ENCODE measurements around the gene SH3GLB2.

SH3GLB2 gene

DNA sequence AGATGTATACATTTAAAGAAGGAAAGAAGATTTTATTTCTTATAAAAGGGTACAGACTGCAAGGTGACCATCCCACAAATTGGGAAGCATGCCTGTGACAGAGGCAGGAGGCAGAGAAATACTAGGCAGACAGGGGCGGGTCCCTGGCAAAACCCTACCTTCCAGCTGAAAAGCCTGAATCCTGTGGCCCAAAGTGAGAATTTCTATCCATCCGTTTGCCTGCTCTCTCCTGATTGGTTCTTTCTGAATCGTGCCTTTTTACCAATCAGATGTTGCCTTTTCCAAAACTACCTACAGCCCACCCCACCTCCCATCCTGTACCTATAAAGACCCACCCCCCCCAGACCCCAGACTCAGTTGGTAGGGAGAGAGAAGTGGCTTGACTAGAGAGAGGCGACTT is 3.4 kb upstream of the SH3GLB2 start:
- Histone ChIP-seq H2BK120ac (ENCODE audit: low read depth, low read length) (no peak overlapping the region), H3K9ac (ENCODE audit: low read depth, low read length, poor library complexity) (no peak overlapping the region), H2AFZ (ENCODE audit: low read length) (peak overlapping the region; percentile 5), H3K27ac (replicated peaks; ENCODE audit: low read length) (no peak overlapping the region), H2BK15ac (ENCODE audit: low read length) (no peak overlapping the region), H3K4me2 (ENCODE audit: insufficient read depth, low read length, poor library complexity, severe bottlenecking) (no peak overlapping the region), H4K8ac (ENCODE audit: low read depth, low read length) (no peak overlapping the region), H3K4ac (ENCODE audit: low read length) (no peak overlapping the region), H3K4me1 (ENCODE audit: control insufficient read depth in 2 of 2, insufficient read depth in 1 of 2, low read depth in 1 of 2, low read length in 2 of 2) (peaks cover 15 to 18% of the 10 kb centered on the region in 2 donors), H4K91ac (ENCODE audit: low read depth, low read length, poor library complexity) (no peak overlapping the region), H2AK5ac (ENCODE audit: low read depth, low read length) (no peak overlapping the region), H3K36me3 (replicated peaks in 1 of 2; ENCODE audit: control insufficient read depth in 2 of 2, insufficient read depth in 2 of 2, low read length in 2 of 2) (no peaks in the 10 kb centered on the region), H3K23ac (ENCODE audit: low read depth, low read length, poor library complexity) (no peak overlapping the region), H3K27me3 (ENCODE audit: control insufficient read depth in 3 of 3, insufficient read depth in 3 of 3, low read depth in 1 of 3, low read length in 3 of 3) (no peaks in the 10 kb centered on the region), H3K9me3 (replicated peaks in 1 of 2; ENCODE audit: control insufficient read depth in 2 of 2, insufficient read depth in 1 of 2, low read depth in 1 of 2, low read length in 2 of 2) (no peaks in the 10 kb centered on the region), H2BK5ac (ENCODE audit: low read length) (no peak overlapping the region), H2BK12ac (ENCODE audit: low read length) (no peak overlapping the region), H3K14ac (ENCODE audit: low read length) (no peak overlapping the region), H3K18ac (ENCODE audit: low read length) (no peak overlapping the region), H3K4me3 (ENCODE audit: low read length in 2 of 2) (no peak overlapping the region), H3K79me1 (ENCODE audit: low read depth, low read length) (peaks cover 12% of the 10 kb centered on the region)
- DNase-seq (ENCODE audit: low spot score) = no peak
- WGBS, 2 donors (ENCODE audit: extremely low coverage in 2 of 2, insufficient read length in 2 of 2, insufficient replicate concordance in 1 of 2) = no CpG with 5 or more reads among the region's 4 CpGs

GRCh38 chr9:129030191-129030590 is 2.1 kb upstream of the SH3GLB2 start:
- Histone ChIP-seq H3K14ac (ENCODE audit: low read length) (no peak overlapping the region), H3K9ac (ENCODE audit: low read depth, low read length, poor library complexity) (no peak overlapping the region), H2AFZ (ENCODE audit: low read length) (no peak overlapping the region), H2BK12ac (ENCODE audit: low read length) (no peak overlapping the region), H2BK5ac (ENCODE audit: low read length) (no peak overlapping the region), H3K27me3 (ENCODE audit: control insufficient read depth in 3 of 3, insufficient read depth in 3 of 3, low read depth in 1 of 3, low read length in 3 of 3) (no peaks in the 10 kb centered on the region), H4K8ac (ENCODE audit: low read depth, low read length) (no peak overlapping the region), H3K9me3 (replicated peaks in 1 of 2; ENCODE audit: control insufficient read depth in 2 of 2, insufficient read depth in 1 of 2, low read depth in 1 of 2, low read length in 2 of 2) (no peaks in the 10 kb centered on the region), H2BK120ac (ENCODE audit: low read depth, low read length) (no peak overlapping the region), H3K79me1 (ENCODE audit: low read depth, low read length) (peaks cover 13% of the 10 kb centered on the region), H3K23ac (ENCODE audit: low read depth, low read length, poor library complexity) (no peak overlapping the region), H2AK5ac (ENCODE audit: low read depth, low read length) (no peak overlapping the region), H3K27ac (replicated peaks; ENCODE audit: low read length) (no peak overlapping the region), H4K91ac (ENCODE audit: low read depth, low read length, poor library complexity) (no peak overlapping the region), H3K4me2 (ENCODE audit: insufficient read depth, low read length, poor library complexity, severe bottlenecking) (no peak overlapping the region), H3K36me3 (replicated peaks in 1 of 2; ENCODE audit: control insufficient read depth in 2 of 2, insufficient read depth in 2 of 2, low read length in 2 of 2) (no peaks in the 10 kb centered on the region), H3K4ac (ENCODE audit: low read length) (no peak overlapping the region), H3K4me3 (ENCODE audit: low read length in 2 of 2) (no peak overlapping the region), H3K4me1 (ENCODE audit: control insufficient read depth in 2 of 2, insufficient read depth in 1 of 2, low read depth in 1 of 2, low read length in 2 of 2) (peaks cover 19 to 20% of the 10 kb centered on the region in 2 donors), H2BK15ac (ENCODE audit: low read length) (no peak overlapping the region), H3K18ac (ENCODE audit: low read length) (no peak overlapping the region)
- DNase-seq (ENCODE audit: low spot score) = no peak

DNA sequence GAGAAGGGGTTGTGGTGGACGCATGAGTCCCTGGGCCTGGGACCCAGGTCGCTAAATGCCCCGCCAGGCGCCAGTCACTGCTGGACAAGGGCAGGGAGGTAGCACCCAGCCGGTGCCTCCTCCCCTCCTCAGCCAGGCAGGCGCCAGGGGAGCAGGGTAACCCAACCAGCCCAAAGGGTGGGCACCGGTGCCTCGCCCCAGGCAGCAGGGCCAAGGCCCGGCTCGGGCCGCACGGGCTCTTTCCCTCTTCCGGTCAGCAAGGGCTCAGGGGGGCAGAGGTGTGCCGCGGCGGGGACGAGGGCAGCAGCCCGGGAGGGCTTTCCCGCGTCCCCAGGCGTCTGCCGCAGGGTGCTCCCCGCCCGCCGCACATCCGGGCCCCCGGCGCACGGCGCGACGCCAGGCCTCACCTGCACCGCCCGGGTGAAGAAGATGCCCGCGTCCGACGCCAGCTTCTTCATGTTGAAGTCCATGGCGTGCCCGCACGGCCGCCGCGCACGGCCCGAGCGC is 393 bp downstream of the SH3GLB2 start:
- no CpG with 5 or more reads among the region's 47 CpGs for WGBS, 2 donors (ENCODE audit: extremely low coverage in 2 of 2, insufficient read length in 2 of 2, insufficient replicate concordance in 1 of 2)

DNA sequence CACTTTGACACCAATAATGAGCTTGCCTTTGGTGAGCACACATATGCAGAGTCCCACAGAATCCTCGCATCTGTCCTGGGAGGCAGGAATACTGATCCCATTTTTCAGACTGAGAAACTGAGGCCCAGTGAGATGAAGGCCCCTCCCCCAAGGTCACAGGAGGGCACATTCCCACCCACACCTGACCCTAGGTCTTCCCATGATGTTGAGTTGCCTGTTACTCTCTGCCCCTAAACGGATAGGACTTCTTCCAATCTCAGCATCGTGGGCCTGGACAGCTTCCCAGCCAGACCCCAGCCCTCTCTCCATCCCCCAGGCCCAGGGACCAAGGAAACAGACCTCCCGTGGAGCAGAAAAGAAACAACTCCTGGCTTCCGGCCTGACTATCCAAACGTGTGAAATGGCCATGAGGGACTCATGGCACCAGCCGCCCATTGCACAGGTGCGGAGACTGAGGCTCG is 877 bp downstream of the SH3GLB2 start:
- no peaks in the 10 kb centered on the region for H3K9me3 ChIP-seq (replicated peaks in 1 of 2; ENCODE audit: control insufficient read depth in 2 of 2, insufficient read depth in 1 of 2, low read depth in 1 of 2, low read length in 2 of 2)
- DNase-seq (ENCODE audit: low spot score) = no peak
- H3K4me3 ChIP-seq (ENCODE audit: low read length in 2 of 2) = peak overlapping the region; percentile 78 to 89
- H3K79me1 ChIP-seq (ENCODE audit: low read depth, low read length) = peaks cover 15% of the 10 kb centered on the region
- no peak overlapping the region for H3K4ac ChIP-seq (ENCODE audit: low read length)
- H2AFZ ChIP-seq (ENCODE audit: low read length) = peak overlapping the region; percentile 87
- H3K36me3 ChIP-seq (replicated peaks in 1 of 2; ENCODE audit: control insufficient read depth in 2 of 2, insufficient read depth in 2 of 2, low read length in 2 of 2) = no peaks in the 10 kb centered on the region
- H3K18ac ChIP-seq (ENCODE audit: low read length) = peak overlapping the region; percentile 96
- peak overlapping the region; percentile 99 for H2AK5ac ChIP-seq (ENCODE audit: low read depth, low read length)
- no CpG with 5 or more reads among the region's 9 CpGs for WGBS, 2 donors (ENCODE audit: extremely low coverage in 2 of 2, insufficient read length in 2 of 2, insufficient replicate concordance in 1 of 2)
- peak overlapping the region; percentile 96 for H3K9ac ChIP-seq (ENCODE audit: low read depth, low read length, poor library complexity)
- H3K27me3 ChIP-seq (ENCODE audit: control insufficient read depth in 3 of 3, insufficient read depth in 3 of 3, low read depth in 1 of 3, low read length in 3 of 3) = no peaks in the 10 kb centered on the region
- H2BK5ac ChIP-seq (ENCODE audit: low read length) = no peak overlapping the region
- H2BK12ac ChIP-seq (ENCODE audit: low read length) = no peak overlapping the region
- peak overlapping the region; percentile 86 for H3K4me2 ChIP-seq (ENCODE audit: insufficient read depth, low read length, poor library complexity, severe bottlenecking)
- no peak overlapping the region for H4K8ac ChIP-seq (ENCODE audit: low read depth, low read length)
- no peak overlapping the region for H4K91ac ChIP-seq (ENCODE audit: low read depth, low read length, poor library complexity)
- H2BK15ac ChIP-seq (ENCODE audit: low read length) = peak overlapping the region; percentile 49
- H3K14ac ChIP-seq (ENCODE audit: low read length) = peak overlapping the region; percentile 94
- no peak overlapping the region for H3K27ac ChIP-seq (replicated peaks; ENCODE audit: low read length)
- peak overlapping the region; percentile 61 for H2BK120ac ChIP-seq (ENCODE audit: low read depth, low read length)
- H3K23ac ChIP-seq (ENCODE audit: low read depth, low read length, poor library complexity) = peak overlapping the region; percentile 89
- H3K4me1 ChIP-seq (ENCODE audit: control insufficient read depth in 2 of 2, insufficient read depth in 1 of 2, low read depth in 1 of 2, low read length in 2 of 2) = peaks cover 19 to 28% of the 10 kb centered on the region in 2 donors

More for the DNA sequence above, 393 bp downstream of the SH3GLB2 start:
- H2BK15ac ChIP-seq (ENCODE audit: low read length) = peak overlapping the region; percentile 49
- peak overlapping the region; percentile 61 for H2BK120ac ChIP-seq (ENCODE audit: low read depth, low read length)
- no peak overlapping the region for H3K4ac ChIP-seq (ENCODE audit: low read length)
- H3K18ac ChIP-seq (ENCODE audit: low read length) = peak overlapping the region; percentile 96
- H4K91ac ChIP-seq (ENCODE audit: low read depth, low read length, poor library complexity) = no peak overlapping the region
- peak; percentile 31 for DNase-seq (ENCODE audit: low spot score)
- H3K14ac ChIP-seq (ENCODE audit: low read length) = peak overlapping the region; percentile 94
- H3K27me3 ChIP-seq (ENCODE audit: control insufficient read depth in 3 of 3, insufficient read depth in 3 of 3, low read depth in 1 of 3, low read length in 3 of 3) = no peaks in the 10 kb centered on the region
- H3K9ac ChIP-seq (ENCODE audit: low read depth, low read length, poor library complexity) = peak overlapping the region; percentile 96
- no peaks in the 10 kb centered on the region for H3K36me3 ChIP-seq (replicated peaks in 1 of 2; ENCODE audit: control insufficient read depth in 2 of 2, insufficient read depth in 2 of 2, low read length in 2 of 2)
- H3K27ac ChIP-seq (replicated peaks; ENCODE audit: low read length) = no peak overlapping the region
- peak overlapping the region; percentile 78 to 89 for H3K4me3 ChIP-seq (ENCODE audit: low read length in 2 of 2)
- H3K23ac ChIP-seq (ENCODE audit: low read depth, low read length, poor library complexity) = peak overlapping the region; percentile 89
- no peaks in the 10 kb centered on the region for H3K9me3 ChIP-seq (replicated peaks in 1 of 2; ENCODE audit: control insufficient read depth in 2 of 2, insufficient read depth in 1 of 2, low read depth in 1 of 2, low read length in 2 of 2)
- H2BK12ac ChIP-seq (ENCODE audit: low read length) = no peak overlapping the region
- peak overlapping the region; percentile 86 for H3K4me2 ChIP-seq (ENCODE audit: insufficient read depth, low read length, poor library complexity, severe bottlenecking)
- peak overlapping the region; percentile 43 for H4K8ac ChIP-seq (ENCODE audit: low read depth, low read length)
- H2AK5ac ChIP-seq (ENCODE audit: low read depth, low read length) = peak overlapping the region; percentile 99
- H2BK5ac ChIP-seq (ENCODE audit: low read length) = no peak overlapping the region
- H2AFZ ChIP-seq (ENCODE audit: low read length) = peak overlapping the region; percentile 87
- peaks cover 13% of the 10 kb centered on the region for H3K79me1 ChIP-seq (ENCODE audit: low read depth, low read length)
- H3K4me1 ChIP-seq (ENCODE audit: control insufficient read depth in 2 of 2, insufficient read depth in 1 of 2, low read depth in 1 of 2, low read length in 2 of 2) = peaks cover 19 to 25% of the 10 kb centered on the region in 2 donors

Data from neuronal stem cell (in vitro differentiated cells).